Mesothelial cell of epicardium (in vitro differentiated cells): ENCODE measurements around the gene CTDP1. TPM values are rescaled to one million over a fixed set of nuclear protein-coding genes. Genes with fewer than 3 reads are reported as not detected.

Experiments
- DNase-seq, 2 experiments: peaks; one replicate each; pipeline ENCODE4 v3.0.0; 2021; ENCODE audit warnings: low spot score in 2 of 2; ENCODE audit not compliant: unreplicated experiment in 2 of 2
- H3K27ac Mint-ChIP-seq: 2 replicates; pipeline ENCODE4 v1.8.0; 2021; ENCODE audit warnings: mixed read lengths
- H3K27me3 Mint-ChIP-seq: 2 replicates; pipeline ENCODE4 v1.8.0; 2021; ENCODE audit warnings: low read depth, mixed read lengths
- H3K36me3 Mint-ChIP-seq: 2 replicates; pipeline ENCODE4 v1.8.0; 2021; ENCODE audit warnings: mixed read lengths
- H3K4me1 Mint-ChIP-seq: 2 replicates; pipeline ENCODE4 v1.8.0; 2021; ENCODE audit warnings: mixed read lengths
- H3K4me3 Mint-ChIP-seq: 2 replicates; pipeline ENCODE4 v1.8.0; 2021; ENCODE audit warnings: mild to moderate bottlenecking, moderate library complexity, mixed read lengths
- H3K9me3 Mint-ChIP-seq: 2 replicates; pipeline ENCODE4 v1.8.0; 2021; ENCODE audit warnings: mixed read lengths
- total RNA-seq: library from RNA; stranded (reverse); gene quantifications from 3 replicates; pipeline ENCODE4 v1.2.1, GENCODE V29; 2021
- TF ChIP-seq, protein P1 (sequence below): fragments of 200-600 bp; sonication (generic); IDR thresholded peaks from one replicate; pipeline ENCODE4 v1.5.0; 2021; ENCODE audit warnings: antibody characterized with exemption; ENCODE audit not compliant: unreplicated experiment

Gene CTDP1
- total RNA-seq, 1 donor from 2014 or later = 24.1 TPM

DNA sequence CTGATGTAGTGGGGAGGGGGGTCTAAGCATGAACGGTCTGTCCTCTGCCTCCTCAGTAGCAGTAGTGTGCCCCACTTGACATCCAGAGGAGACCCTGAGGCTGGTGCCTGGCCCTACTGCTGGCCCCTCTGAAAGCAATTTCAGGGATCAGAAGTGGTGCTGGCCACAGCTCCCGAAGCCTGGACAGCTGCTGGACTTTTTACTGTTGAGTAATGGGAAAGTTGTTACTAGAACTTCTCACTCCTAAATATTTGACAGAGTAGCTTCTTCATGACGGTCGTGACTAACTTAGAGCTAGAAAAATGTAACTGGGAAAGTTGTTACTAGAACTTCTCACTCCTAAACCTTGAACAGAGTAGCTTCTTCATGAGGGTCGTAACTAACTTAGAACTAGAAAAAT is 23.3 kb downstream of the CTDP1 start:
- Mint-ChIP-seq H3K36me3 (peaks cover 50% of the 10 kb centered on the region), H3K4me3 (no peak overlapping the region), H3K27me3 (no peaks in the 10 kb centered on the region), H3K27ac (no peak overlapping the region), H3K4me1 (no peaks in the 10 kb centered on the region), H3K9me3 (no peaks in the 10 kb centered on the region)
- TF ChIP-seq, protein P1, sequence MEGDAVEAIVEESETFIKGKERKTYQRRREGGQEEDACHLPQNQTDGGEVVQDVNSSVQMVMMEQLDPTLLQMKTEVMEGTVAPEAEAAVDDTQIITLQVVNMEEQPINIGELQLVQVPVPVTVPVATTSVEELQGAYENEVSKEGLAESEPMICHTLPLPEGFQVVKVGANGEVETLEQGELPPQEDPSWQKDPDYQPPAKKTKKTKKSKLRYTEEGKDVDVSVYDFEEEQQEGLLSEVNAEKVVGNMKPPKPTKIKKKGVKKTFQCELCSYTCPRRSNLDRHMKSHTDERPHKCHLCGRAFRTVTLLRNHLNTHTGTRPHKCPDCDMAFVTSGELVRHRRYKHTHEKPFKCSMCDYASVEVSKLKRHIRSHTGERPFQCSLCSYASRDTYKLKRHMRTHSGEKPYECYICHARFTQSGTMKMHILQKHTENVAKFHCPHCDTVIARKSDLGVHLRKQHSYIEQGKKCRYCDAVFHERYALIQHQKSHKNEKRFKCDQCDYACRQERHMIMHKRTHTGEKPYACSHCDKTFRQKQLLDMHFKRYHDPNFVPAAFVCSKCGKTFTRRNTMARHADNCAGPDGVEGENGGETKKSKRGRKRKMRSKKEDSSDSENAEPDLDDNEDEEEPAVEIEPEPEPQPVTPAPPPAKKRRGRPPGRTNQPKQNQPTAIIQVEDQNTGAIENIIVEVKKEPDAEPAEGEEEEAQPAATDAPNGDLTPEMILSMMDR = no peak
- DNase-seq = no peak

DNA sequence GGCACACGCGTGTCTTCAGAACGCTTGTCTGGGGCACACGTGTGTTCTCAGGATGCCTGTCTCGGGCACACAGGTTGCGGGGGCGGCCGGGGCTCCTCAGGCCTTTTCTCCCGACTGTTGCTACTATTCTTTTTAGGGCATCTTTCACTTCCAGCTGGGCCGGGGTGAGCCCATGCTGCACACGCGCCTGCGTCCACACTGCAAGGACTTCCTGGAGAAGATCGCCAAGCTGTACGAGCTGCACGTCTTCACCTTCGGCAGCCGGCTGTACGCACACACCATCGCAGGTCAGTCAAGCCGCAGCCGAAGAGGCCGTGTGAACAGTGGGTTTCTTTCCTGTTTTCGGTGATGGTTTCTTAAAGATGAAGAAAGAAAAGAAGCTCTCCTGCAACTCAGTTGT is 25.0 kb downstream of the CTDP1 start:
- Mint-ChIP-seq H3K27me3 (no peaks in the 10 kb centered on the region), H3K4me3 (no peak overlapping the region), H3K27ac (no peak overlapping the region), H3K4me1 (no peaks in the 10 kb centered on the region), H3K36me3 (peaks cover 48% of the 10 kb centered on the region), H3K9me3 (no peaks in the 10 kb centered on the region)
- DNase-seq = no peak
- TF ChIP-seq, protein P1 = no peak

DNA sequence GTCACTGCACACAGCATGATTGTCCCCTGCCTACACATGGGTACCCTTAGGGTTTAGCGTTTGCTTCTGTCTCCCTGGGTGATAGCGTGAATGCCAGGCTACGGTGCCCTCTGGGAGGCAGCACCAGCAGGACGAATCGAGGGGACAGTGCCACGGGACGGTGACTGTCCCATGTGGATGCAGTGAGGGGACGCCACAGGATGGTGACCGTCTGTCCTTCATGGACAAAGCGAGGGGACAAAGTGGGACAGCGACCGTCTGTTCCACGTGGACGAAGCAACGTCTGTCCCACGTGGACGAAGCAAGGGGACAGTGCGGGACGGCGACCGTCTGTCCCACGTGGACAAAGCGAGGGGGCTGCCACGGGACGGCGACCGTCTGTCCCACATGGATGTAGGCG is 25.7 kb downstream of the CTDP1 start:
- Mint-ChIP-seq H3K27ac (no peak overlapping the region), H3K9me3 (no peaks in the 10 kb centered on the region), H3K4me3 (no peak overlapping the region), H3K27me3 (no peaks in the 10 kb centered on the region), H3K36me3 (peaks cover 44% of the 10 kb centered on the region), H3K4me1 (no peaks in the 10 kb centered on the region)
- no peak for DNase-seq
- TF ChIP-seq, protein P1 = no peak

DNA sequence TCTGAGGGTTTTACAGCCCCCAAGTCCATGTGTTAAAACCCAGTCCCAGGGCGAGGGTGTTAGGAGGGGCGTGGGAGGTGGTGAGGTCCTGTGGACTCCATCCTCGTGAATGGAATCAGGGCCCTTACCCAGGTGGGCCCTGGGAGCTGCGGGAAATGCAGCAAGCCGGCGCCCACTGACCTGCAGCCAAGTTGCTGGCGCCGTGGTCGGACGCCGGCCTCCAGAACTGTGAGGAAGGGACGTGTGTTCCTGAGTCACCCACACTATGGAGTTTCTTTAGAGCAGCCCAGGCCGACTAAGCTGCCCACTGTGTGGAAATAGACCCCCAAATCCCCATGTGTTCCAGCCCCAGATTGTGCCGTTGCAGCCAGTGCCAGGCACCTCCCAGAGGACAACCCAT is 26.4 kb downstream of the CTDP1 start:
- Mint-ChIP-seq H3K27me3 (no peaks in the 10 kb centered on the region), H3K36me3 (peaks cover 37% of the 10 kb centered on the region), H3K9me3 (no peaks in the 10 kb centered on the region), H3K4me1 (no peaks in the 10 kb centered on the region), H3K27ac (no peak overlapping the region), H3K4me3 (no peak overlapping the region)
- DNase-seq = no peak
- TF ChIP-seq, protein P1 = no peak

DNA sequence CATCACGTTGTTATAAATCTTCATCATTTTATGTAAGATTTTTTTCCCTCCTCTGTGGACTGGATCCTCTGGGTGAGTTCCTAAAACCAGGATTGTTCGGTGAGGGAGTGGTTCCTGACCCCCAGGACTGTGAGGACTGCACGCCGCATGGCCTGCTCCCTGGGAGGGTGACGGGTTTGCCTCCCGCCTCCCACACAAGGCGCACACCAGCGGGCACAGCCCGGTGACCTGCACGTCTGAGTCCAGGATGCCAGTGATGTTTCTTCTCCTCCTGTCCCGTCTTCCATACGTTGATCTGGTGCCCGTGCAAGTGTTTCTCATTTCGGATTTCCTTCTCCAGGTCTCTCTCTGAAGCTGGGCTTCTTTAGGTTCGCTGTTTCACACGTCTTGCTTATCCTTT is 27.1 kb downstream of the CTDP1 start:
- Mint-ChIP-seq H3K27ac (no peak overlapping the region), H3K4me3 (no peak overlapping the region), H3K36me3 (peaks cover 35% of the 10 kb centered on the region), H3K9me3 (no peaks in the 10 kb centered on the region), H3K27me3 (no peaks in the 10 kb centered on the region), H3K4me1 (no peaks in the 10 kb centered on the region)
- TF ChIP-seq, protein P1 = no peak
- no peak for DNase-seq

DNA sequence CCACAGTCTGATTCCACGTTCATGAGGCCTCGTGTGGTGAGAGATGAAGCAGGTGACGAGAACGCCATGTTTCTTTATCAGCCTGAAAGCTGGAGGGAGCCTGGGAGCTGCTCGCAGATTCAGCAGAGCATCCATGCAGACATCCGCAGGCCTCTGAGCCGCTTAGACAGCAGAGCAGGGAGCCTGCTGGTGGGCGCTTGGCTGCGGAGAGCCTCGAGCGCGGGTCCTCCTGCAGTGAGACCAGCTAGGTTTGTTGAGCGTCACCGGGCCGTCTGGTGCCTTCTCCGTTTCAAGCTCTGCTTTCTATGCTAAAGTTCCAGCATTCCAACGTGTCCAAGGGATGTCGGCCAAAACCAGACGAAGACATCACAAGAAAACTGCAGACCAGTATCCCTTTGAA is 27.6 kb downstream of the CTDP1 start:
- no peak for DNase-seq
- Mint-ChIP-seq H3K36me3 (peaks cover 32% of the 10 kb centered on the region), H3K27me3 (no peaks in the 10 kb centered on the region), H3K9me3 (no peaks in the 10 kb centered on the region), H3K4me3 (no peak overlapping the region), H3K27ac (no peak overlapping the region), H3K4me1 (no peaks in the 10 kb centered on the region)
- TF ChIP-seq, protein P1 = no peak
